Measurements from ENCODE around the gene CFAP73.

DNA sequence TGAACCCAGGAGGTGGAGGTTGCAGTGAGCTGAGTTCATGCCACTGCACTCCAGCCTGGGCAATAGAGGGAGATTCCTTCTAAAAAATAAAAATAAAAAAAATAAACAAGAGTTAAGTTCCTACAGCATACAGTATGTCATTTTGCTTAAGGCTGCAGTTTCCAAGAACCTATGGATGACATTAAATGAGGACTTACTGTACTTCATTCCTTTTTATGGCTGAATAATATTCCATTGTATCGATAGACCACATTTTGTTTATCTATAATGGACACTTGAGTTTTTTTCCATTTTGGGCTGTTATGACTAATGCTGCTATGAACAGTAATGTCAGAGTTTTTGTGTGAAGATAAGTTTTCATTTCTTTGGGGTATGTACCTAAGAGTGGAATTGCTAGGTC lies 31.4 kb upstream of the CFAP73 start:
- TF ChIP-seq, protein P1, sequence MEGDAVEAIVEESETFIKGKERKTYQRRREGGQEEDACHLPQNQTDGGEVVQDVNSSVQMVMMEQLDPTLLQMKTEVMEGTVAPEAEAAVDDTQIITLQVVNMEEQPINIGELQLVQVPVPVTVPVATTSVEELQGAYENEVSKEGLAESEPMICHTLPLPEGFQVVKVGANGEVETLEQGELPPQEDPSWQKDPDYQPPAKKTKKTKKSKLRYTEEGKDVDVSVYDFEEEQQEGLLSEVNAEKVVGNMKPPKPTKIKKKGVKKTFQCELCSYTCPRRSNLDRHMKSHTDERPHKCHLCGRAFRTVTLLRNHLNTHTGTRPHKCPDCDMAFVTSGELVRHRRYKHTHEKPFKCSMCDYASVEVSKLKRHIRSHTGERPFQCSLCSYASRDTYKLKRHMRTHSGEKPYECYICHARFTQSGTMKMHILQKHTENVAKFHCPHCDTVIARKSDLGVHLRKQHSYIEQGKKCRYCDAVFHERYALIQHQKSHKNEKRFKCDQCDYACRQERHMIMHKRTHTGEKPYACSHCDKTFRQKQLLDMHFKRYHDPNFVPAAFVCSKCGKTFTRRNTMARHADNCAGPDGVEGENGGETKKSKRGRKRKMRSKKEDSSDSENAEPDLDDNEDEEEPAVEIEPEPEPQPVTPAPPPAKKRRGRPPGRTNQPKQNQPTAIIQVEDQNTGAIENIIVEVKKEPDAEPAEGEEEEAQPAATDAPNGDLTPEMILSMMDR (IDR thresholded peaks at IDR 0.05), result no peak
- TF ChIP-seq EZH2 (IDR thresholded peaks at IDR 0.05) (no peak), EZH2phosphoT487 (IDR thresholded peaks at IDR 0.05) (no peak)
